Keratinocyte (primary cell): ENCODE results near the gene KSR1.

Experiments used
- EZH2 ChIP-seq: IDR thresholded peaks from one replicate; pipeline ENCODE4 v1.6.1; 2012; ENCODE audit warnings: inconsistent platforms, mild to moderate bottlenecking, low read length, moderate library complexity
- TF ChIP-seq, protein P1 (sequence below), 3 experiments: IDR thresholded peaks in 1 of 3; conservative IDR thresholded peaks in 1 of 3; optimal IDR thresholded peaks in 1 of 3; 2 replicates in 2 of 3; 3 replicates in 1 of 3; pipeline versions ENCODE3 to v1.5.1; 2011; ENCODE audit warnings: low read length in 3 of 3, mild to moderate bottlenecking in 3 of 3, moderate library complexity in 2 of 3, control low read depth in 1 of 3, inconsistent platforms in 1 of 3; ENCODE audit not compliant: insufficient read depth in 2 of 3; ENCODE audit errors: extremely low read depth in 1 of 3

DNA sequence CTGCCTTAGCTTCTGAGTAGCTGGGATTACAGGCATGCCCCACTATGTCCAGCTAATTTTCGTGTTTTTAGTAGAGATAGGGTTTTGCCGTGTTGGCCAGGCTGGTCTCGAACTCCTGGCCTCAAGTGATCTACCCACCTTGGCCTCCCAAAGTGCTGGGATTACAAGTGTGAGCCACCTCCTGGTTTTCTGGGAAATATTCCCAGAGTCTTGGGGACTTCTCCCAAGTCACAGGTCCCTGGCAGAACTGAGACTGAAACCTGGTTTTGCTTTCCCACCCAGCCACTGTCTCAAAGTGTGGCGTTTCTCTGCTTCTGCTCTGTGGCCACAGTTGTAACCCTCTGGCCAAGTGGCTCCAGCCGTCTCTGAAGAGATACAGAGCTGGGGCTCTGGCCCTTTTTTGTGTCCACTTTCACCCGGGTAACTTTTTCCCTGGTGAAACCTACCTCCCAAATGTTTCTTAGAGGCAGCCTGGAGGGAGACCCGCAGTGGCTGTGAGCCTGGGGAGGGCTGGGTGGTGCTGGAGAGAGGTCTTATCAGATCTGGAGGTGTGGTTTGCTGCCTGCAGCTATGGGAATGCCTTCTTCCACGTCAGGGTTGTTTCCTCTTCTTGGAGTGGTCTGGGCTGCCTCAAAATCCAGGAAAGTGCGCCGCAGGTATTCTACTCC is 5.1 kb downstream of the KSR1 start:
- TF ChIP-seq, protein P1, sequence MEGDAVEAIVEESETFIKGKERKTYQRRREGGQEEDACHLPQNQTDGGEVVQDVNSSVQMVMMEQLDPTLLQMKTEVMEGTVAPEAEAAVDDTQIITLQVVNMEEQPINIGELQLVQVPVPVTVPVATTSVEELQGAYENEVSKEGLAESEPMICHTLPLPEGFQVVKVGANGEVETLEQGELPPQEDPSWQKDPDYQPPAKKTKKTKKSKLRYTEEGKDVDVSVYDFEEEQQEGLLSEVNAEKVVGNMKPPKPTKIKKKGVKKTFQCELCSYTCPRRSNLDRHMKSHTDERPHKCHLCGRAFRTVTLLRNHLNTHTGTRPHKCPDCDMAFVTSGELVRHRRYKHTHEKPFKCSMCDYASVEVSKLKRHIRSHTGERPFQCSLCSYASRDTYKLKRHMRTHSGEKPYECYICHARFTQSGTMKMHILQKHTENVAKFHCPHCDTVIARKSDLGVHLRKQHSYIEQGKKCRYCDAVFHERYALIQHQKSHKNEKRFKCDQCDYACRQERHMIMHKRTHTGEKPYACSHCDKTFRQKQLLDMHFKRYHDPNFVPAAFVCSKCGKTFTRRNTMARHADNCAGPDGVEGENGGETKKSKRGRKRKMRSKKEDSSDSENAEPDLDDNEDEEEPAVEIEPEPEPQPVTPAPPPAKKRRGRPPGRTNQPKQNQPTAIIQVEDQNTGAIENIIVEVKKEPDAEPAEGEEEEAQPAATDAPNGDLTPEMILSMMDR (optimal IDR thresholded peaks at IDR 0.05 in 1 of 3, IDR thresholded peaks at IDR 0.05 in 1 of 3, conservative IDR thresholded peaks at IDR 0.05 in 1 of 3; ENCODE audit: extremely low read depth in 1 of 3, insufficient read depth in 2 of 3, low read length in 3 of 3) = no peak
- TF ChIP-seq EZH2 = no peak
